ENCODE data around the gene SPATA6L.

The SPATA6L gene, protein sequence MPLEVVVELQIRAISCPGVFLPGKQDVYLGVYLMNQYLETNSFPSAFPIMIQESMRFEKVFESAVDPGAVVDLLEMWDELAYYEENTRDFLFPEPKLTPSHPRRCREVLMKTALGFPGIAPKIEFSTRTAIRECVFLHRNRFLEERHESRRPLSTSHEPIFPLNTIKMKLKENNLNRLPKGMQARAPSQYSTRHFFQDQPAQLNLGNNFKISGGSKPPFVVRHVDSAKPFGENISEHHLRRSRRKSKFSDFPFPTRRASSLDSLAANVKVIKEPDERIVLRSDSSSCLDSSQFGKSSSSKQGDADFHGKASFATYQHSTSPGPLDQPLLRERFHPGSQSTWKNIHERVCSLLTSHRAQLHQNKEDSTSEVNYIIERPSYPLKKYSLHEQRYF
- 2.6 to 6.3 reads per million in 2 donors for total RNA-seq

DNA sequence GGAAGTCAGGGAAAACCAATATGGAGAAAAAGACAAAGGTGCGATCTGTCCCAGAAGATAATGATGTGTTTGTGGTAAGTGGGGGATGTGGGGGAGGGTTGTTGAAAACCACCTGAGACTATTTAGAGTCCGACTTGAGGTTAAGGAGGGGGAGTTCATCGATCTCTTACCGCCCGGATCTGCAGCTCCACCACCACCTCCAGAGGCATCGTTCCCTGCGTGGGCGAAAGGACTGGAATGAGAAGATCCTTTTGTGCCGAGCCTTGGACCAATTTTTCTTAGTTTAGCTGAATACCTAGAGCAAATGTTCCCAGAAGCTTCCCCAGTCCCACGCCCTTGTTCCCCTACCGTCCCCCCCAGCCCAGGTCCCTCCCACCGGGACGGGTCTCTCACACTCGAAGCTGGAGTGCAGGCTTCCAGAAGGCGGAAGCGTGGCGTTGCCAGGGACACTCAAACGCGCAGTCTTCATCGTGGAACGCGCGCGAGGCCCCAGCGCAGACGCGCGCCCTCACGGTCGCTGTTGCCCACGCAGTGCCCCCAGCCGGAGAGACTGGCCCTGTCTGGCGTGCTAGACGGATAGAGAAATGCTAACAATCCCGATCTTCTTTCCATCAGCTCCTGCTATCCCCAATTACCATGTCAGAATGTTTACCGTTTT is at the start of gene SPATA6L:
TSS of gene SPATA6L (minus strand) at position 439 of the 658 bp plus-strand sequence. CDS start at position 209, 230 bp downstream.
- DNase-seq, result peak; percentile 29

DNA sequence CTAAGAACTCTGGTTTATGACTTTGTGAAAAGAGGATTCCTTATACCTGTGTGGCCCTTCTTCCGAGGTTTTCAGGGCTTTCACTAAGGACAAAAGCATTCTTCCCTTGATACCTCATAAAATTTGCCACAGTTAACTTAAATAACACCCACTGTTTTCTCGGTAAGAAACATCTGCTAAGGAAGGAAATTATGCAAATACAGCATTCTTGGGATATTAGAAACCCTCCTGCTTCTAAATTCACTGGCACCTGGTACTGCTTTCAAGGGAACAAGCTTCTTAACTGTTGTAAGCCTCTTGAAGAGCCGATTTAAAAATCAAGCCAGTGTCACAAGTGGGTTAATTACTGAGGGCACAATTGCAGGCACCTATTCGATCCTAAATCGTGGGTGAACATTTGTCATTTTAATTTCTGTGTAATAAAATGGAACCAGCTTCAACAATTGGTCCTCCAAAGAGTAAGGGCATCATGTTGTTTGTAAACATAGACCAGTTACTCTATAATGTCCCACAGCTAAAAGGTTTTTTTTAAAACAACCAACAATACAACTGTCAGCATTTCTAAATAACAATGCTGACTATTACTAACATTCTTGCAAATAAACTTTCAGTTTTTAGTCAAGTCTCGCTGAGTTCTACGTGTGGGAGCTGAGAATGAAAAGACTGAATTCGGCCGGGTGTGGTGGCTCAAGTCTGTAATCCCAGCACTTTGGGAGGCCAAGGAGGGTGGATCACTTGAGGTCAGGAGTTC is 48.2 kb upstream of the SPATA6L start:
- no peak for DNase-seq

DNA sequence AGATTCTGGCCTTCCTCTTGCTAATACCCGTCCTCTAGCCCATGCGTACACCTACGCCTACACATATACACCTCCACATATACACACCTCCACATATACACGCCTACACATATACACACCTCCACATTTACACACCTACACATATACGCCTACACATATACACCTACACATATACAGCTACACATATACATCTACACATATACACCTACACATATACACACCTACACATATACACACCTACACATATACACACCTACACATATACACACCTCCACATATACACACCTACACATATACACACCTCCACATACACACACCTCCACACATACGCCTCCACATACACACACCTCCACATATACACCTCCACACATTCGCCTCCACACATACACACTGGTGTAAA is 47.6 kb upstream of the SPATA6L start:
- DNase-seq, result no peak

DNA sequence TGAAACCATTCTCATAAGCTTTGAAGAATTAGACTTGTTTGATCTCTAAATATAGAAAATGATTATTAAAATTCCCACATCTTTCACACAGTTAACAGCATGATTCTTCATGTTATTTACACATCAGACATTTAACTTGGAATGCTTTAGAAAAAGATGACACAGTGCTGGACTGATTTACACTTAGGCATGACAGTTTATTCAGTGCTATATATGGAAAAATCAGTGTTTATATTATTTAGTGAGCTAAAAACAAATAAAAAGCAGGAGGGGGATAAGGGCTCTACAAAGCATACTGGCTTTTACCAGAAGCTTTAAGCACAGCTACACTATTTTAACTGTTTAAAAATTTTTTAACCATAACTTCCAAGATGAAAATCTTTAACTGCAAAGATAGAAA is 43.1 kb upstream of the SPATA6L start:
- DNase-seq, result no peak

DNA sequence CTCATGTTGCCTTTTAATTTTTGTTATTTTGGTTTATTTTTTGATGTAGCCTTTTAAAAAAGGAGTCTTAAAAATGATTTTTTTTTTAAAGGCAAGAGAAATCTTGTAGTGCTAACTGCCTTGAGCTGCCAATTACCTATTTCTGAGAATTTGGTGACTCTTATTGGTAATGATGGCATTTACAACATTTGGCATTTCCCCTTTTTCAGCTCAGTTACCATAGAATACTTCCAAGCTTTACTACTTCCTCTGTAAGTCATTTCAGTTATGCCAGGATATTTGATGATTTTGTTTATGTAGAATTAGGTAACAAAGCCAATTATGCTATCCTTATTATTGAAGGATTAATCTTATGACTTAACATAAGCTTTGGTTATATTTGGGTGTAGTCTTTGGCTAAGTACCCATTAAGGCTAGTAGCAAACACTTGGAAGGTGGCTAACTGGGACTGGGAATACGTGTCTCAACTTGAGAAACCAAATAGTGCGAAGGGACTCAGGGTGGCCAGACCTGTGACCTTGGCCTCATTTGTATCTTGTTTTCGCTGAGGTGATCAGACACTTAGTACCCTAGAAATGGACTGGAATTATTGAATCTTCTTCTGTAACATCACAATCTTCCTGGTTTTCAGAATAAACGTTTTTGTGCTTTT is 40.8 kb upstream of the SPATA6L start:
- no peak for DNase-seq

DNA sequence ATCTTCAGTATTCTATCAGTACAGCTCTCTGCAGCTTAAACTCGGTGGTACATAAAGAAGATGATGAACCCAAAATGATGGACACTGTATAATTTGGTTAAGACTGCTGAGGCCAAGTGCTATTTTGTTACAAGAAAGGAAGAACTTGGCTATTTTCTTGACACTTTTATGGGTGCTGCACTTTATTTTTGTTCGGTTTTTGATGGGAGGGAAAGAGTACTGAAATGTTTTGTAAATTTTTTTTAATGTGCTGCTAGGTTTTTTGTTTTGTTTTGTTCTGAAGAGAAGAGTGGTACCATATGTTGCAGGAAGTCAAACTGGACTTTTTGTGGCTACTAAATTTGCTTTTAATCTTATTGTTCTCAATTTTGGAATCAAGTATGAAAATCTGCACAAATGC is 39.7 kb upstream of the SPATA6L start:
- DNase-seq, result no peak

DNA sequence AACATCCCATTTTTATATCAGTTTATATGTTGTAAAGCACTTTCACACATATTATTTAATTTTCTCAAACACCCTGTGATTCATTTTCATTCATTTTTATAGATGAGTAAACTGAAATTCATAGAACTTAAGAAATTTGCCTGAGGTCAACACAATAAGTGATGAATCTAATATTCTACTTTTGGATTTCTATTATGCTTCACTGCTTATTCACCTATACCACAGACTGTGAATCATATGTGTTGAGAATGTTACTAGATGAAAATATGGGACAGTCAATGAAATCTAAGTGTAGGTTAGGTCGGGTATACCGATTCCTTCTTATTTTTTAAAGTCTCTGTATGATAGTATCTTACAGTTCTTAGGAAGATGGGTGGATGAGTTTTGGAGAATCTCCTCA is 37.8 kb upstream of the SPATA6L start:
- no peak for DNase-seq

DNA sequence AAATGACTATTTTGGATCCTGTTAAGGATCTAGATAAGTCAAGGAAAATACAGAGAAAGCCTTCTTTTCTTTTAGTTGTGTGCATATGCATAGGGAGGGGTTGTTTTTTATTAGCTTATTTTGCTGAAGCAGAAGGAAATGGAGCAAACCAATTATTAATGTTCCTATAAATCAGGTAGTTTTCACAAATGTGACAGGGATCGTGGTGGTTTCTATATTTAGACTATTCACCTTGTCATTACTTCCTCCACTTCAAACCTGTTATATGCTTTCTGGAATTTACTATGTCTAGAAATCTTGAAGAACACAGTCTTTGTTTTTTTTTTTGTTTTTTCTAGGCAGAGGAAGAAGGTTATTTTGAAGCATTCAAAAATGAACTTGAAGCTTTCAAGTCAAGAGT is 35.2 kb upstream of the SPATA6L start:
- DNase-seq, result no peak

DNA sequence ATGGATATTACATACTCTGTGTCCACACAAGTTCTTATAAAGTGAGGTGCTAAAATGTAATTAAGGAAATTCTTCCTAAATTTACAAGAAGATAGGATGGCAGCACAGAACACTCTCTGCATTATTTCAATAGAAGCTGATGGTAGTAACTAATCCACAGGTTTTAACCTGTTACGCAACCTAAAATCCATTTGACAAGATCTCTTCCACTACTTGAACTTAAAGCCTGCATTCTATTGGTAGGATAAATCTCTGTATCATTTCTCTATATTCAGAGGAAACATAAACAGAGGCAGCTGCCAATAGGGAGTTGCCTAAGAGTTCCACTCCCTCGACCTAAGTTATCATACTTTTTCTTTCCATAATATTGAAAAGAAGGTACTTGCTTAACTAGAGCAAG is 34.7 kb upstream of the SPATA6L start:
- no peak for DNase-seq

DNA sequence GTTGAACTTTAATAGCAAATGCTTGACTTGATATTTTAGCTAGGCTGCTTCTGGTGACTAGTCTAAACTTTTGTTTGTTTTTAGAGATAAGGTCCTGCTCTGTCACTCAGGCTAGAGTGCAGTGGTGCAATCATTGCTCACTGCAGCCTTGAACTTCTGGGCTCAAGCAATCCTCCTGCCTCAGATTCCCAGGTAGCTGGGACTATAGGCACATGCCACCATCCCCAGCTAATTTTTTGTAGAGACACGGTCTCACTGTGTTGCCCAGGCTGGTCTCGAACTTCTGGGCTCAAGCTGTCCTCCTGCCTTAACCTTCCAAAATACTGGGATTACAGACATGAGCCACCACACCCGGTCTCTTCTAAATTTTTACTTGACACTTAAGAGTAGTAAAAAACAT is 33.8 kb upstream of the SPATA6L start:
- no peak for DNase-seq

DNA sequence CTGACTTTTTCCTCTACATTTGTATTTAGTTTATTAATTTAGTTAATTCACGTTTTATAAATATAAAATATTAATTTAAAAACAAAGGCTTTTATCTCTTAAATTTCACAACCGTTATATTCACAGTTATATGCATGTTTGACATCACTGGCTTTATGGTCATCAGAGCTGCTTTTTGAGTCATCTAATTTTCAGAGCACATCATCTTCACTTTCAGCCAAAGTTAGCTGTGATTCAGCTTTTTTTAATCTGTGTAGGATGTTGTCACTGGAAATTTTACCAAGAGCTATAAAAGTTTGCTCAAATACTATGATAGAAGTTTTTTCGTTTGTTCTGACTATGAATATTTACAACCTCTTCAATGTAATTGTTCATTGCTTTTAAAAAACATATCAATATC is 25.5 kb upstream of the SPATA6L start:
- no peak for DNase-seq

DNA sequence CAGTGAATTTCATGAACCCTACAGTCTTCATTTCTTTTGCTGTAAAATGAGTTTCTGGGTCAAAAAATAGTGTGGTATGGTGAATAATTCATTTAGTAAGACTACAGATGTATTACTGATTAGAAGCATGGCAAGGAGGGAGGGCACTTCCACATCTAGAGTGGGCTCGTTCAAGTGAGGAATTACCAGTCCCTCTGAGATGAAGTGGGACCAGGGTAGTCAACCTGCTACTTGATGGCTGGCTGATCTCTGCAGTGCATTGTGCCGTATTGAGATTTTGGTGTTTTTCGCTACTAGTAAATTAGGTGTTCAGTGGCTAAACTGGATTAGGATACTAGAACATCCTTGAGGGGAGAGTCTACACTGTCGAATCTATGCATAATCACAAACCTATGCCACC is 23.9 kb upstream of the SPATA6L start:
- no peak for DNase-seq

DNA sequence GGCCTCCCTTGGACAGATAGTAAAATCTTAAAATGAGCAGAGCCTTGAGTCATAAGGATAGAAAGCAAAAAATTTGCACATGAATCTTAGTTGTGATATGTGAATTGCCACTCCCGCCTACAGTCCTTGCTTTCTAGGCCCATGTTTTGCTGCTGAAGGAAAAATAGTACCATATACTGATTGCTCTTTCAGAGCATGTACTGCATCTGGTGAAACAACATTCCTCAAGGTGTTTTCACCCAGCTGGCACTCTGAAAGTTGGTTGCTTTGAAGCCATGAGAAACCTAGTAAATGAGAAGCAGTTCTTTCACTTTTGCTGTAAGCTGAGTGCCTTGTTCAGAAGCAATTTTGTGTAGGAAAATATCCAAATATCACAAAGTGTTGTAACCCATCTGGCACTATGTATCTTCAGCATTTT is 23.4 kb upstream of the SPATA6L start:
- DNase-seq, result no peak

DNA sequence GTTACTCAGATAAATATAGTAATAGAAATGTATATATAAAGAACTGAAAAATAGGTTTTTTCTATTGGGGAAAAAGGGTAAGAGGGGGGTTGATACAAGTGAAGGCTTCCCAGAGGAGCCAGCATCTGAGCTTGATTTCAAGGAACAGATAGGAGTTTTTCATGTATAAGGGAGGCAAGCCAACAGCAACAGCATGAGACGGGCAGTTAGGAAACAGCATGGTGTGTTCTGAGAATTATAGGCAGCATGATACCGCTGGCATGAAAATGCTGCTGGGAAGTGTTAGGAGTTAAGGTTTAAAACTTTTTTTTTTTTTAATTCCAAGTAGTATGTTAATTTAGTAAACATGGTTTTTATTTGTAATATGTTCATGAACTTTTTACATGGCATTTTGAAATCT is 22.7 kb upstream of the SPATA6L start:
- DNase-seq, result no peak

DNA sequence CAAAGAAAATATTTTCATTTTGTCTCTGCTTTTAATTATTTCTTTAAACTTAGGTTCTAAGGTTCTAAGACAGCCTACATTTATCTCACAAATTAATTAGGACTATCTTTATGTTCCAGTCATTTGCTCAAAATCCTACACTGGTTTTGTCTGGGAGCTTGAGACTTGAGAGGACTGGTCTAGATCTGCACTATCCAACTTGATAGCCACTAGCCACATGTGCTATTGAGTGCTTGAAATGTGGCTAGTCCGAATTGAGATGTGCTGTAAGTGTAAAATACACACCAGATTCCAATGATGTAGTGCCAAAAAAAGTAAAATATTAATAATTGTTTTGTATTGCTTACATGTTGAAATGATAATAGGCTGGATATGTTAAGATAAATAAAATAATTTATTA is 20.3 kb upstream of the SPATA6L start:
- no peak for DNase-seq

DNA sequence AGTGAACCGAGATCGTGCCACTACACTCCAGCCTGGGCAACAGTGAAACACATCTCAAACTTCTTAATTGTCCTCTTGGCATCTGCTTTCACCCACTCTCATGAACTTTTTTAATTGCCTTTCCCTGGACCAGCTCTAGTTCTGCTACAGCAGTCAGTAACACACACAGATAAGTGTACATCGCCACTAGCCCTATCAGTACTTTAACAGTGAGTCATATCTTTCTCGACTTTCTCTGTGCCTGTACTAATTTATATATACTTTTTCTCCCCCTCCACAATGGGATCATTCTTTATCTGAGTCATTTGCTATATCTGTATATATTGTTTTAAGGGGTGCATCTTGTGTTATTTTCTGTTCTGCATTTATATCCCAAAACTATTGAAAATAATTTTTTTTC is 19.8 kb upstream of the SPATA6L start:
- no peak for DNase-seq

DNA sequence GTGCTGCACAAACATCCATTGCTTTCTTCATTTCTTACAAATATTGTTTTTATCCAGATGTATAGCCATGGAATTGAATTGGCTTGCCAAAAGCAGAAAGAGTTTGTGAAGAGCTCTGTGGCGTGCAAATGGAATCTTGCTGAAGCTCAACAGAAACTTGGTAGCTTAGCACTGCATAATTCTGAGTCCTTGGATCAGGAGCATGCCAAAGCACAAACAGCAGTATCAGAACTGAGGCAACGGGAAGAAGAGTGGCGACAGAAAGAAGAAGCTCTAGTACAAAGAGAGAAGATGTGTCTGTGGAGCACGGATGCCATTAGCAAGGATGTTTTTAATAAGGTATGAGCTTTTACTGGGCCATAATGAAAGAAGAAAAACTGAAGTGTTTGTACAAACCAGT is 18.5 kb upstream of the SPATA6L start:
- DNase-seq, result no peak

DNA sequence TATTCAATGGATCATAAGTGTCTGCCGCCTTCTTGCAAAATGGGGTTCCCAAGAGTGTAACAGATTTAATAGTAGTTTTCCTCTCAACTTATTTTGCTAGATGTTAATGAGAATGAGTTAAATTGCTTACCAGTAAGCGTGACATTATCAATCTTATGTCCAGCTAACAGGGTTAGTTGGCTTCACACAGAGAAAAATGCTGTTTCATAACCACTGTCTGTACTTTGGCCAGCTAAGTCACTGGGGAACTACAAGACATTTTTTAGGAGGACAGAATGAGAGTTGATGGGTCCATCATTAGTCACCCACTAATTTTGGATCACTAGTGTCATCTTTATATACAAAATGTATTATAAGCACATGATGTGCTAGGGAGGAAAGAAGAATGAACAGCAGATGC is 14.5 kb upstream of the SPATA6L start:
- no peak for DNase-seq

DNA sequence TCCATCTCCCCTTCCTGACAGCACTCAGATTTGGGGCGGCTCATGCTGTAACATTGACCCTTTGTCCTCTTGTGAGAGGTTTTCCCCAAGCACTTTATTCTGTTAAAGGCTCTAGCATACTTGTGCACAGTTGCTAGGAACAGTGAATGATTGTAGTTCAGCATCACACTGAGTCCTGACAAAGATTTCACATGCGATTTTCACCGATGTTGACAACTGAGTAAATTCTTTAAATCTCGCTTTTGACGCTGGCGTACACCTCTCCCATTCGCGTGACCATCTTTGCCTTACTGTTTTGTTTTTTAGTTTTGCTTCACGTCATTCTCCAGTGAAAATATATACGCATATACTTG is 13.9 kb upstream of the SPATA6L start:
- DNase-seq, result no peak

DNA sequence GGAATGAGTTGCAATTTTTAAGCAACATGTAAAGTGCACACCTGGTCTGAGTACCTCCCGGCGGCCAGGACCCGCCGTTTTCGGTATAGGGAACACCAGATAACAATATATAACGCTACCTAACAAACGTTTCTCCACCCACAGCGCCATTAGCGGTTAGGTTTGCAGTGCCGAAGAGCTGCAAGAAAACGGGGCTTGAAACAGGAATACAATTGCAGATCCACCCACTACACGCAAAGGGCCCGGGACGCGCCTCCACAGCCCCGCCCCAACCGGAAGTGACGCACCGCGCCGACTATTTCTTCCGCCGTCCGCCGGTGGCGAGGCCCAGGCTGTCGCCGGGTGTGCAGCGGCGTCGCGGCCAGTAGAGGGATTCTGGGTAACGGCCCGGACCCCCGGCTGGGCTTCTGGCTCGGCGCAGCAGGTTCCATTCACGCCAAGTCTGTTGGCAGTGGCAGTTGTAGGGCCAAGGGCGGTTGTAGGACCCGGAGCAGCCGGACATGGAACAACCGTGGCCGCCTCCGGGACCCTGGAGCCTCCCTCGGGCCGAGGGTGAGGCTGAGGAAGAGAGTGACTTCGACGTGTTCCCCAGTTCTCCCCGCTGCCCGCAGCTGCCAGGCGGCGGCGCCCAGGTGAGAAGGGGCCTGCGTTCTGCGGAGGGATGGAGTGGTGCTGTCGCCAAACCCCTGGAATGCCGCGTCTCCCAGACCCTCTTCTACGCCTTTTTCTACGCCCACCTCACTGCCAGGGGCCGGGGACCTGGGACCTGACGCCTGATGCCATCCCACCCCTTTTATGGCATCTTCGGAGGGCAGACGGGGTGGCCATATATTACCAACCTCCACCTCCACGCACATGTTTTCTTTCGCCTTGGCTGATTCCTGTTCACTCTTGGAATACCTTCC is 13.2 kb upstream of the SPATA6L start, which contains the start of gene CDC37L1:
TSS of gene CDC37L1 (plus strand) at position 302 of the 905 bp plus-strand sequence. CDS start at position 501, 199 bp downstream.
- DNase-seq, result peak; percentile 100

DNA sequence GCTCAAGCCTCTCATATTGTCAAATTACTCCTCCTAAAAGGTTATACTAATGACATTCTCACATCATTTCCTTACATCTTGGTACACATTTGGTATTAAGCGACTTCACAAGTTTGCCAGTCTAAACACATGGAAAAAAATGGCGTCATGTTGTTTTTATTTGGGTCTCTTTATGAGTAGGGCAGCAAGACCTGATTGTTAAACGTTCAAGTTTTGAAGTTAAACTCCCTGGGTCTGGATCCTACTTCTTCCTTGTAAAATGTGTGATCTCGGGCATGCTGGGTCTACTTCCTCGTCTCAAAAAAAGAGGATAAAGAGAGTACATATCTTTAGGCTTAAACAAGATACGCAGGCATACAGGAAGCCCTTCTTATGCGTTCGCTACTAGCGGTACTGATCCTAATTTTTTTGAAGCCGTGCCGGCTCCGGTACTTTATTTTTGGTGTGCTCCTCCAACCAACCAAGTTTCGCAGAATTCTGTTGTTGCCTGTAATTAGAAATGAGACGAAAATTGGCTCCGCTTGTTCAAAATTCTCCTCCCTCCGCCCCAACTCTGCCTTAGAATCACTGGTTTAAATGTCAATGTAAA is 12.5 kb upstream of the SPATA6L start:
- no peak for DNase-seq

DNA sequence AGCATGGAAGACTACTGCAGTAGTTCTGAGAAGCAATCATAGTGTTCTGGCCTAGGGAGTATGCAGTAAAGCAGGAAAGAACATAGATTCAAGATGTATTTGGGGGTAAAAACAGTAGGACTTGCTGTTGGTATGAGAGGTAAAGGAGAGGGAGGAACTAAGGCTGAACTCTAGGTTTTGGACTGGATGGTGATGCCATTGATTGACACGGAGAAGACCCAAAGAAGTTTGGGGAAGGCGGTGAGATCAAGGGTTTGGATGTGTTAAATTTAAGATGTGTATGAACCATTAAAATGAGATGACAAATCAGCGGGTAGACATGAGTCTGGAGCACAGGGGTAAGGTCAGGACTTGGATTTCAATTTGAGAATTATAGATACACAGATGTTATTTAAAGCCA is 11.1 kb upstream of the SPATA6L start:
- DNase-seq, result no peak

All from T-helper 9 cell (primary cell).